Measurements from ENCODE around the gene PFDN2.

PFDN2 gene

GRCh38 chr1:161099090-161099802, 18.6 kb downstream of the PFDN2 start:
- DNase-seq (ENCODE audit: low spot score) = peak; percentile 15

- DNase-seq (ENCODE audit: low spot score) = peak; percentile 89
Observed at GRCh38 chr1:161098210-161099068, 19.4 kb downstream of the PFDN2 start, which contains the start of gene KLHDC9. KLHDC9 (plus strand) TSS chr1:161098361; CDS start chr1:161098536, 175 bp downstream.

- DNase-seq (ENCODE audit: low spot score) = no peak
Observed at GRCh38 chr1:161096530-161096929, 21.3 kb downstream of the PFDN2 start.

GRCh38 chr1:161096015-161096414, 21.8 kb downstream of the PFDN2 start:
- DNase-seq (ENCODE audit: low spot score) = no peak

- DNase-seq (ENCODE audit: low spot score) = no peak
Observed at GRCh38 chr1:161095230-161095629, 22.6 kb downstream of the PFDN2 start.

- DNase-seq (ENCODE audit: low spot score) = no peak
Observed at GRCh38 chr1:161094481-161094880, 23.4 kb downstream of the PFDN2 start.

GRCh38 chr1:161092621-161093028, 25.2 kb downstream of the PFDN2 start:
- no peak for DNase-seq (ENCODE audit: low spot score)

- no peak for DNase-seq (ENCODE audit: low spot score)
Observed at GRCh38 chr1:161091796-161092507, 25.9 kb downstream of the PFDN2 start.

- no peak for DNase-seq (ENCODE audit: low spot score)
Observed at GRCh38 chr1:161091093-161091492, 26.7 kb downstream of the PFDN2 start.

GRCh38 chr1:161090617-161091016, 27.2 kb downstream of the PFDN2 start:
- no peak for DNase-seq (ENCODE audit: low spot score)

GRCh38 chr1:161089938-161090337, 27.9 kb downstream of the PFDN2 start:
- DNase-seq (ENCODE audit: low spot score) = no peak

- DNase-seq (ENCODE audit: low spot score) = no peak
Observed at GRCh38 chr1:161089251-161089924, 28.4 kb downstream of the PFDN2 start, which contains the start of gene NECTIN4. NECTIN4 (minus strand) TSS chr1:161089558; CDS start chr1:161089296, 262 bp downstream.

GRCh38 chr1:161088587-161089110, 29.2 kb downstream of the PFDN2 start:
- DNase-seq (ENCODE audit: low spot score) = no peak

- DNase-seq (ENCODE audit: low spot score) = no peak
Observed at GRCh38 chr1:161086457-161086856, 31.4 kb downstream of the PFDN2 start.

- DNase-seq (ENCODE audit: low spot score) = no peak
Observed at GRCh38 chr1:161085165-161085564, 32.7 kb downstream of the PFDN2 start.

GRCh38 chr1:161084597-161084988, 33.2 kb downstream of the PFDN2 start:
- no peak for DNase-seq (ENCODE audit: low spot score)

GRCh38 chr1:161083748-161084596, 33.9 kb downstream of the PFDN2 start:
- DNase-seq (ENCODE audit: low spot score) = no peak

GRCh38 chr1:161082996-161083747, 34.7 kb downstream of the PFDN2 start:
- no peak for DNase-seq (ENCODE audit: low spot score)

- DNase-seq (ENCODE audit: low spot score) = no peak
Observed at GRCh38 chr1:161082483-161082882, 35.4 kb downstream of the PFDN2 start.

- DNase-seq (ENCODE audit: low spot score) = no peak
Observed at GRCh38 chr1:161081519-161081918, 36.3 kb downstream of the PFDN2 start.
